Omental fat pad (tissue), 4 donors: Measurements from ENCODE around the gene TBATA. TPM values are rescaled to one million over a fixed set of nuclear protein-coding genes. Genes with fewer than 3 reads are reported as not detected.

Experiments used
- ATAC-seq: fragments of 150-250 bp; one replicate; pipeline ENCODE4 v1.9.1; 2016; ENCODE audit warnings: mild to moderate bottlenecking, moderate library complexity; ENCODE audit not compliant: low FRiP score
- DNase-seq: peaks from one replicate; pipeline ENCODE4 v3.0.0-alpha.2; 2019; ENCODE audit warnings: low spot score
- total RNA-seq, 4 donors: library from RNA; depleted of rRNA; stranded (reverse); fragments of >200 nt; gene quantifications; one replicate each; pipeline ENCODE4 v1.1.0, GENCODE V29; 2016
- TF ChIP-seq, protein P1 (sequence below), 3 donors: fragments of 450-650 bp; IDR thresholded peaks; one replicate each; pipeline ENCODE4 v1.5.1; 2016 to 2017; ENCODE audit warnings: antibody characterized with exemption in 3 of 3, mild to moderate bottlenecking in 3 of 3, moderate library complexity in 2 of 3

The TBATA gene
- total RNA-seq, 4 donors from 2014 or later: not detected

- DNase-seq (no peak), ATAC-seq (no peak)
- TF ChIP-seq, protein P1, sequence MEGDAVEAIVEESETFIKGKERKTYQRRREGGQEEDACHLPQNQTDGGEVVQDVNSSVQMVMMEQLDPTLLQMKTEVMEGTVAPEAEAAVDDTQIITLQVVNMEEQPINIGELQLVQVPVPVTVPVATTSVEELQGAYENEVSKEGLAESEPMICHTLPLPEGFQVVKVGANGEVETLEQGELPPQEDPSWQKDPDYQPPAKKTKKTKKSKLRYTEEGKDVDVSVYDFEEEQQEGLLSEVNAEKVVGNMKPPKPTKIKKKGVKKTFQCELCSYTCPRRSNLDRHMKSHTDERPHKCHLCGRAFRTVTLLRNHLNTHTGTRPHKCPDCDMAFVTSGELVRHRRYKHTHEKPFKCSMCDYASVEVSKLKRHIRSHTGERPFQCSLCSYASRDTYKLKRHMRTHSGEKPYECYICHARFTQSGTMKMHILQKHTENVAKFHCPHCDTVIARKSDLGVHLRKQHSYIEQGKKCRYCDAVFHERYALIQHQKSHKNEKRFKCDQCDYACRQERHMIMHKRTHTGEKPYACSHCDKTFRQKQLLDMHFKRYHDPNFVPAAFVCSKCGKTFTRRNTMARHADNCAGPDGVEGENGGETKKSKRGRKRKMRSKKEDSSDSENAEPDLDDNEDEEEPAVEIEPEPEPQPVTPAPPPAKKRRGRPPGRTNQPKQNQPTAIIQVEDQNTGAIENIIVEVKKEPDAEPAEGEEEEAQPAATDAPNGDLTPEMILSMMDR (IDR thresholded peaks at IDR 0.05): no peak
Measured at GRCh38 chr10:70751356-70751755, 33.8 kb downstream of the TBATA start.

- DNase-seq (no peak), ATAC-seq (no peak)
- TF ChIP-seq, protein P1 (IDR thresholded peaks at IDR 0.05): no peak
Measured at GRCh38 chr10:70750156-70750703, 34.9 kb downstream of the TBATA start.

- no peak for ATAC-seq
- no peak for DNase-seq
Measured at GRCh38 chr10:70749756-70750155, 35.4 kb downstream of the TBATA start.

DNA sequence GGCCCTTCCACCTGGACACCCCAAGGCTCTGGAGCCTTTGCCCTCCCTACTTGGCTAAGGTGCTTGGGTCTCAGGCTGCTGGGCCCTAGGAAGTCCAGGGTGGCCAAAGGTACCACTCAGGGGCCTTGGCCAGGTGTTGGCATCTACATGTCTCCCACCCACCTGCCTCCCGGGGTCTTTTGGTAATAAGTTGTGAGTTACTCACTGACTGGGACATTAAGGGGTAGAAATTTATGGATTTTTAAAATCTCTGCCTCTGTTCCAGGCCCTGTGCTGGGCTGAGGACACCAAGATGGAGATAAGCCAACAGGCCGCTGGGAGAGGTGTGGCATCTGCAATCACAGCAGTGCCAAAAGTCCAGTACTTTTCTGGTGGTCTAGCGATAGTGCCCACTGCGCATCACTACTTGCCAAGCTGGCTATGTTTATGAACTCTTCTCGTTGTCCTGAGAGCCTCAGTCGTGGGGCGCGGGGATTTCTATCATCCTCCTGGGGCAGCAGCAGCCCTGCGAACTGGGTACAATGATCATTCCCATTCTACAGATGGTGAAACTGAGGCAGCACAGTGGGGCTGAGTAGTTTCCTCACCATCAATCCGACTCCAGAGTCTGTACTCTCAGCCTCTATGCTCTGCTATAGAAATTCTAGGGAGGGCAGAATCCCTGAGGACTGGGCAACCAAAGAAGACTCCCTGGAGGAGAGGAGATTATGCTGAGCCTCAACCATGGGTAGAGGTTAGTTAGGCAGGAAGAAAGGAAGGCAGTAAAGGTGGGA lies 36.2 kb downstream of the TBATA start:
- TF ChIP-seq, protein P1 (IDR thresholded peaks at IDR 0.05): no peak
- ATAC-seq: no peak
- no peak for DNase-seq

More at GRCh38 chr10:70749756-70750155, 35.4 kb downstream of the TBATA start:
- TF ChIP-seq, protein P1 (IDR thresholded peaks at IDR 0.05): no peak

DNA sequence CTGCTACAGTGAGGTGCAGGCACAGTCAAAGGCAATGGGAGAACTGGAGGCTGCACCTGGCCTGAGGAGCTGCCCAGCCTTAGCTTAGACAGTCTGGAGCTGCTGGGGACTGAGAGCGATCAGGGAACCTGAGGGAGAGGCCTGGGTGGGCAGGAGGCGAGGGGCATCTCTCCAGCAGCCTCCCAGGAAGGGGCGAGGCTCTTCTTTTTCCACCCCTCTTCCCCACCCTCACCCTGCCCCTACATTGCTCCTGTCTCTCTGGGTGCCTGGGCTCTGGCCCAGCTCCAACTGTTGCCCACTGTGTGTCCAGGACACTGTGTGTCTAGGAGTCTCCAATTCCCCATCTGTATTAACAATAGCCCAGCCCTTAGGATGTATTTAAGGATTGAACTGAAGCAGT lies 36.9 kb downstream of the TBATA start:
- DNase-seq (no peak), ATAC-seq (no peak)
- TF ChIP-seq, protein P1 (IDR thresholded peaks at IDR 0.05): no peak

DNA sequence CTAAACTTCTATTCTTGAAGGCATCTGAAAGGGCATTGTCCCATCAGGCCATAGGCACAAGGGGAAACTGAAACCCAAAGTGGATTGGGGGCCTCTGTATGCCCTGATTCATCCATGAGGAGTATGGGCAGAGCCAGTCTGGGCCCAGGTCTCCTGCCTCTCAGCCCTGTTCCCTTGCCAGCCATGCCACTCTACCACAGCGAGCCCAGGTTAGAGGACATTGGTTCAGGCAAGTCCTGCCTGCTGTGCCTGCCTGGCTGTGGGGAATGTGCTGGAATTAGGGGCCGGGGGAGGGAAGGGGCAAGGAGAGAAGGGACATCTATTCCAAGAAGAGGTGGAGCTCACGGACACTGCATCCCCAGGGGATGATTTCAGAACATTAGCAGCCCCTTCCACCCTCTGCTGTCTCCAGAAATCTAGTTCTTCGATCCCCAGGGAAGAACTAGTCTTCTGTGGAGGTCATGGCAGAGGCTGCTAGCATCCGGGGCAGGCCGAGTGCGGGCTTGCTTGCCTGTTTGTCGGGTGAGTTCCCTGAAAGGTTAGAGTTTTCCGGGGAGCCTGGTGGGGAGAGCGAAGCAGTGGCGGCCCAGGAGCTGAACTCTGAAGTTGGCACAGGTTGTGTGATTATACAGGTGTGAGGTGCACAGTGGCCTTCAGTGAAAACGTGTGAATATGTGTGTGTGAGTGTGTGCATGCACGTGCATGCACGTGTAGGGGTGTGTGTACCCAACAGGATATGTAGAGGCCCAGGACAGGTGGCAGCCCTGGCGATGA lies 37.8 kb downstream of the TBATA start:
- DNase-seq: no peak
- TF ChIP-seq, protein P1 (IDR thresholded peaks at IDR 0.05): no peak
- no peak for ATAC-seq
